GM19467 (cell line): ENCODE data around the gene HDAC1.
A peak's percentile ranks its signal among the peaks of the same experiment; 100 is the strongest.
"Not testable (repeated sequence)": the region's sequence is repeated elsewhere in the genome, so short reads cannot be mapped to it uniquely, and the experiment has no call there.

Experiments used
- ATAC-seq: cut with Tn5 transposase; IDR thresholded peaks from one replicate; pipeline ENCODE4 v1.9.1; 2021; ENCODE audit warnings: mild to moderate bottlenecking, moderate library complexity; ENCODE audit not compliant: unreplicated experiment

Gene HDAC1

DNA sequence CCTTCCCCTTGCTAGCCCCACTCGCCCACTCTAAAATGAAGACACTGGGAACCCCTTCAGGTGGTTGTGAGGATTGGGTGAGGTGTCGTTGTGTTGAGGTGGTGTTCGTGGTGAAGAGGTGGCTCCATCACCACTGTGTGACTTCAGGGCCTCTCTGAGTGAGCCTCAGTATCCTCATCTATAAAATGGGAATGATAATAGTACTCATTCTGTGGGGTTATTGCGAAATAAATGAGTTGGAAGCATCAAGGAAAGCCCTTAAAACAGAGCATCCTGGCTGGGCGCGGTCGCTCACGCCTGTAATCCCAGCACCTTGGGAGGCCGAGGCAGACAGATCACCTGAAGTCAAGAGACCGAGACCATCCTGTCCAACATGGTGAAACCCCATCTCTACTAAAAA lies 50.8 kb downstream of the HDAC1 start:
- ATAC-seq = no peak

DNA sequence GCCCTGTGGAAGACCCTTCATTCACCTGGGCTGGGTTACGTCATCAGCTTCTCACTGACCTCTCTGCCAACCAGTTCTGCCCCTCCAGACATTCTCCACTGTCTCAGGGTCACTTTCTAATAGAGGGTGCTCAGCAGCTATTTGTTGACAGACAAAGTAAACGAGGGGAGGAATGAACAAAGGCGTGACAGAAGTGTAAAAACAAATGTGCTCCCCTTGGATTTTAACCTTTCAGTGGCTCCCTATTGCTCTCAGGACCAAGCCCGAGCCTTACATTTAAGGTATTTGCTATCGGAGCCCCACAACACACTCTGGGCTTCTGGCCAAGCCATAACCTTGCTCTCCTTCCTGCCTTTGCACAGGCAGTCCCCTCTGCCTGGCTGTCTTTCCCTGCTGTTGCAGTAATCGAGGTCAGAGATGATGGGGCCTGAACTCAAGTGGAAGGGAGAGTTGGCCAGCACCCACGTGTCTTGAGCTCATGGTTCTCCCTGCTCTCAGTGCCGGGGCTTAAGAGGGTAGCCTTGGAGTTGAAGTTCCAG lies 53.5 kb downstream of the HDAC1 start:
- no peak for ATAC-seq

DNA sequence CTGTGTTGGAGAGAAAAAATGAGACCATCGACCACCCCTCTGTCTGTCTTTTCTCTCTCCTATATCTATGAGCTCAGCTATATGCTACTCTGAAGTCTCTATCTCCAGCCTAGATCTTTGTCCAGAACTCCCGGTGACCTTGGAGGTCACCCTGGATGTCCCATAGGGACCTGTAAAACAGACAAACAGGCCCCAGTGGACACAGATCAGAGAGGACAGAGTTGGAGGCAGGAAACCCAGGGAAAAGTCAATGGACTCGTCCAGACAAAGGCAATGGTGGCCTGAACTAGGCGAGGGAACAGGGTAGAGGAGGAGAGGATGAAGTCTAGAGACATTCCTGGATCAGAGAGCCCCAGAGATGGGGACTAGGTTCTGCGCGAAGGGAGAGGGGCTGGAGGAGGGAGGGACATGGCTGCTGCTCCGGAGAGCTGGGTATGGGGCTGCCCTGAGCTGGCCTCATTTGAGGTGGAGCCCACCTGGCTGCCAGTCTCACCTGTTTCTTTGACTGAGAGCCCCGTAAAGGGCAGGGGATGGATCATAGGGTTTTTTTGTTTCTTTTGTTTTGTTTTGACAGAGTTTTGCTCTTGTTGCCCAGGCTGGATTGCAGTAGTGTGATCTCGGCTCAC lies 54.8 kb downstream of the HDAC1 start:
- ATAC-seq = no peak

DNA sequence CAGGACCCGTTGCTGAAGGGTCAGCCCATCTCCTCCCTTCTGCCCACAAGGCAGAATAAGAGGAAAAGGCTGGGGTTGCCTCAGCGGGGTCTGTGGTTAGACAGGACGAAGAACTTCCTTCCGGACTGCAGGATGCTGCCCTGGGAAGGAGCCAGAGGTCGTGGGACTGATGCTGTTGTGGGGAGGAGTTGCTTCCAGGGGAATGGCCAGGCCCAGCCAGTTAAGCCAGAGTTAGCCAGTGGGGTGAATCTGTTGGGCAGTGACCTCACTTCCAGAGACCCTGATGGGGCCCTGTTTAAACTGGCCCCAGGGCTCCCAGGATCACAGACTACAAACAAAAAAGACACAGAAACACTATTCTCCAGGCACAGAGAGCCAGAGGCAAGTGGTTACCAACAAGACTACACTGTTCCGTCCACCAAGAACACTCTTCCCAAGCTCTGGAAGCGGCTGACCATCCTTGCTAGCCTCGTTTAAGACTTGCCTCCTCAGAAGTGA lies 57.4 kb downstream of the HDAC1 start:
- ATAC-seq = no peak

DNA sequence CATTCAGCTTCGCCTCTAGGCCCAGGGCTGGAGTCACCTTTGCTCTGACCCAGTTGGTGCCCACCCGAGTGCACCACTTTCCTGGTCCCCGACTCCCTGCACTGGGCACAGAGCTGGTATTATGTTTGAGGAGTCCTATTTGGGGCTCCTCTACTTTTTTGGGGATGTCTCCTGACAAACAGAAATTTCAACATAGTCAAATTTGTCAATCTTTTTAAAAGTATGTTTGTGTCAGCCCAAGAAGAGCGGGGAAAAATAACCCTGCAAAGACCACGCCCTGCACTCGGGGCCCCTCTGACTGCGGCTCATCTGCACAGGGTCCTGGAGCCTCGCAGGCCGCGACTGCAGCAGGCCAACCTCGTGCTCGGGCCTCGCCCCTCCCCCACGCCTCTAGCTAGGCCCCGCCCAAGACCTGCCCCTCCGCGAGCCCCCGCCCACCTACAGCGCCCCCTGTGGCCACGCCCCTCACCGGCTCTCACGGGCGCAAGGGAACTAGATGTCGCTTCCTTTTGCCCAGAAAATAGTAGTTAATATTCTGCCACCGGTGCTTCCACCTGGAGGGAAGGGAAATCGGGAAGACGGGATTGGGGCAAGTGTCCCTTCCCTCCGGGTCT lies 59.0 kb downstream of the HDAC1 start:
- peak; percentile 33 for ATAC-seq

- ATAC-seq = peak; percentile 82
These were observed 59.7 kb downstream of the HDAC1 start for GRCh38 chr1:32351399-32352238.

- ATAC-seq = no peak
These were observed 60.4 kb downstream of the HDAC1 start for GRCh38 chr1:32352239-32352745.

DNA sequence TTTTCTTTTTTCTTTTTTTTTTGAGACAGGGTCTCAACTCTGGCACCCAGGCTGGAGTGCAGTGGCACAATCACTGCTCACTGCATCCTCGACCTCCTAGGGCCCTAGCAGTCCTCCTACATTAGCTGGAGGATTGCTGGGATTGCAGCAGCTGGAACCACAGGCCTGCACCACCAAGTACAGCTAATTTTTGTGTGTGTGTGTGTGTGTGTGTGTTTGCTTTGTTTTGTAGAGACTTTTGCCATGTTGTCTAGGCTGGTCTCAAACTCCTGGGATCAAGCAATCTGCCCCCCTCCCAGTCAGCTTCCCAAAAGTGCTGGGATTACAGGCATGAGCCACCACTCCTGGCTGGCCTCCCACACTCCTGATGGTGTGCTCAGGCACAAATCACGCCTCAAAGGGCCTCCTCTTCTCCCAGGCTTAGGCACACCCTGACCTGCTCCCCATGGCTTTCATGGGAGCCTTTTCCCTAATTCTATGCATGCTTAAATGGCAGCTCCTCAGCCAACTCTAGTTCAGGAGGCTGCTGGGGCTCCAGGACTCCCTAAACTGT lies 61.0 kb downstream of the HDAC1 start:
- no peak for ATAC-seq

- no peak for ATAC-seq
These were observed 61.5 kb downstream of the HDAC1 start for GRCh38 chr1:32353431-32353830.

GRCh38 chr1:32353886-32354570 lies 62.1 kb downstream of the HDAC1 start:
- no peak for ATAC-seq

DNA sequence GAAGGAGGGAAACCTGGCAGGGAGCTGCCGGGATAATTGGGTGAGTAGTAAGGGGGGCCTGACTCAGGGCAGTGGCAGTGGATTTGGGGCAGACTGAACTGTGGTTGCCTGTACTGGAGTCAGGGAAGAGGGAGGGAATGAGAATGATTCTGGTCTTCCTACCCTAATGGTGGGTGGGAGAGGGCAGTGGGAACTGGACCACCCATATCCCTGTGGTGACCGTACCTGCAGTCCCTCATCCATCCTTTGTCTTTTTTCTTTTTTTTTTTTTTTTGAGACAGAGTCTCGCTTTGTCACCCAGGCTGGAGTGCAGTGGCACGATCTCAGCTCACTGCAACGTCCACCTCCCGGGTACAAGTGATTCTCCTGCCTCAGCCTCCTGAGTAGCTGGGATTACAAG lies 63.9 kb downstream of the HDAC1 start:
- ATAC-seq = not testable (repeated sequence)

- no peak for ATAC-seq
These were observed 64.6 kb downstream of the HDAC1 start for GRCh38 chr1:32356478-32356877.

- ATAC-seq = no peak
These were observed 65.7 kb downstream of the HDAC1 start for GRCh38 chr1:32357614-32358013.

- ATAC-seq = no peak
These were observed 66.6 kb downstream of the HDAC1 start for GRCh38 chr1:32358435-32358834.

- no peak for ATAC-seq
These were observed 69.4 kb downstream of the HDAC1 start for GRCh38 chr1:32361308-32361673.

DNA sequence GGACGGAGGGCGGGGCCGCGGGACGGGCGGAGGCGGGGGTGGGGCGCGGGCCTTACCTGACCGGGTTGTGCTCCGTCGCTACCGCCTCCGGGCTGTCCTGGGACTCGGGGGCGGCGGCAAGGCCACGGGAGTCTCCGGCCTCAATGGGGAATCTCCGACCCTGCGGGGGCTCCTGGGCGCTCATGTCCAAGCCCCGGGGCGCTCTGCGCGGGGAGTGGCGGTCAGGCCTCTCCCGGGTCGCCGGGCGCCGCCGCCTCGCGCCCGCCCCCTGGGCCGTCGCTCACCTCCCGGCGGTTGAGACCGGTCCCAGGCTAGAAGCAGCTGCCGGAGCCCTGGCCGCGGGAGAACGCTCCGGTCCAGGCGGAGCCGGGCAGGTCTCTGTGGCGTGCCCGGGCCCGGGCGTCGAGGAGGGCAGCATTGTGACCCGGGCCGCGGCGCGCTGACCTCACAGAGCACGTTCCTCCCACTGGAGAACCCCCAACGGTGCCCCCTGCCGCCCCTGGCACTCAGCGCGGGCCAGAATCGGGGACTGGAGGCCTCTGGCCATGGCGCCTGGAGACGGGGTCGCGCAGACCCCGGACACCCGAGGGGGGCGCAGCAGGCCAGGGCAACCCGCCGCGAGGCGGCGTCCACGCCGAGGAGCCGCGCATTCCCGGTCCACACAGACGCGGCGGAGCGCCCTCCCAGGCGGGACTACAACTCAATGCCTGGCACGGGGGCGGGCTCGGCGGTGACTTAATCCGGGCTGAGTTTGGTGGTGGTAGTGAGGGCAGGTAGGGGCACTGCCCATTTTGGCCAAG lies 70.0 kb downstream of the HDAC1 start:
- no peak for ATAC-seq

DNA sequence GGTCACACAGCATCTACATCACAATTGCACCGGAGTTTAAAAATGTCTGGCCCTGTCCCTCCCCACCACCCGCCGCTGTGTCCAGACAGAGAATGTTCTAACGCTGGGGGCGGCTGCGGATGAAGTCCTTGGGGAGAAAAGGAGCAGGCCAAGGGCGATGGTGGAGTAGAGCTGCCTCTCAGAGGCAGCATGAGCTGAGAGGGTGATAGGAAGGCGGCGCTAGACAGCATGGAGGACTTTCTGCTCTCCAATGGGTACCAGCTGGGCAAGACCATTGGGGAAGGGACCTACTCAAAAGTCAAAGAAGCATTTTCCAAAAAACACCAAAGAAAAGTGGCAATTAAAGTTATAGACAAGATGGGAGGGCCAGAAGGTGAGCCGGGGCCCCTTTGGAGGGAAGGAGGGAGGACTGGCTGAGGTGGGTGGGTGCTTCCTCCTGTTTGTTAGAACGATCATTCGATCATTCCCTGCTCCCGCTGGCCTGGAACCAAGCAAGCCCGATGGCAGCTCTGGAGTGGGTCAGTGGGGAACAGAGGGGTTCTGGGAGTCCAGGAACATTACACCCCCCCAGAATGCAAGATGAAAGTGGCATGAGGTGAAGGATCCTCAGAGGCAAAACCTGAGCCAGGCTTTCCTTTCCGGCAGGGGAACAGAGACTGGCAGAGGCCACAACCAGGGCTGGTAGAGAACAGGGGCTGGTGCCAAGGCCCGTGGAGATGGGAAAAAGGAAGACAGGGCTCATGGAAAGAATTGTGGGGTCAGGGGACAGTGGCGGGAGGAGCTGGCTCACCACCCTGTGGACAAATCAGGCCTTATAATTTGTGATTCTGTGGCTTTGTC lies 70.8 kb downstream of the HDAC1 start, which contains the start of the genes FAM229A and TSSK3:
Gene FAM229A (minus strand): TSS at position 12 of the 840 bp plus-strand sequence. CDS start 394 bp downstream, outside the sequence.
Gene TSSK3 (plus strand): TSS at position 66 of the 840 bp plus-strand sequence. CDS start 163 bp downstream, at position 229.
- no peak for ATAC-seq

- ATAC-seq = no peak
These were observed 71.8 kb downstream of the HDAC1 start for GRCh38 chr1:32363713-32364112.

DNA sequence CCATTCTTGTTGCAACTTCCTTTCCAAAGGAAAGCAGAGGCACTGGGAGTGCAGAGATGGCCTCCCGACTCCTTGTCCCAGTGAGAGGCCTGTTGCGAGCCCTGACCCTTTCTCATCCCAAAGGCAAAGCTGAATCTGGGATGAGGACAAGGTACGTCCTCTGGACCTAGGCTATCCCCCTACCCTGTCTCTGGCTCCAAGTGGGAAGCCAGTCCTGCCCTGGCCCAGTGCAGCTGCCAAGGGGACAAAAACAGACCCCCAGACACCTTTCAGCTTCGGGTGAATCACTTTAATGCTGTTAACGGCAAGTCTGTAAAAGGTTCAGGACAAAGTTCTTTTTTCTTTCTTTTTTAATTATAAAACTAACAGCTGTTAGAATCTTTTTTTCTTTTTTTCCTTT lies 73.0 kb downstream of the HDAC1 start:
- ATAC-seq = no peak
